Neural crest cell (in vitro differentiated cells): ENCODE results near the gene PTGES3L. TPM values are rescaled to one million over a fixed set of nuclear protein-coding genes. Genes with fewer than 3 reads are reported as not detected.

Source experiments
- DNase-seq: peaks from one replicate; pipeline ENCODE4 v3.0.0; 2021; ENCODE audit warnings: low read depth, mixed read lengths, low spot score
- H3K27ac Mint-ChIP-seq: one replicate; pipeline ENCODE4 v1.8.0; 2021; ENCODE audit warnings: mild to moderate bottlenecking, mixed read lengths; ENCODE audit not compliant: unreplicated experiment
- H3K27me3 Mint-ChIP-seq: 2 replicates; pipeline ENCODE4 v1.8.0; 2021; ENCODE audit warnings: low read depth, mild to moderate bottlenecking, mixed read lengths
- H3K36me3 Mint-ChIP-seq: 2 replicates; pipeline ENCODE4 v1.8.0; 2021; ENCODE audit warnings: low read depth, mild to moderate bottlenecking, mixed read lengths
- H3K4me1 Mint-ChIP-seq: 2 replicates; pipeline ENCODE4 v1.8.0; 2021; ENCODE audit warnings: mixed read lengths
- H3K4me3 Mint-ChIP-seq: one replicate; pipeline ENCODE4 v1.8.0; 2021; ENCODE audit warnings: mild to moderate bottlenecking, mixed read lengths
- H3K9me3 Mint-ChIP-seq: 2 replicates; pipeline ENCODE4 v1.8.0; 2021; ENCODE audit warnings: mixed read lengths
- total RNA-seq: library from RNA; stranded (reverse); gene quantifications from 2 replicates; pipeline ENCODE4 v1.2.1, GENCODE V29; 2021
- TF ChIP-seq, protein P1 (sequence below): fragments of 200-600 bp; sonication (generic); conservative IDR thresholded peaks from 2 replicates; pipeline ENCODE4 v1.5.0; 2021; ENCODE audit warnings: antibody characterized with exemption, mild to moderate bottlenecking

The PTGES3L gene
- total RNA-seq, 1 donor from 2014 or later: 3.5 TPM

DNA sequence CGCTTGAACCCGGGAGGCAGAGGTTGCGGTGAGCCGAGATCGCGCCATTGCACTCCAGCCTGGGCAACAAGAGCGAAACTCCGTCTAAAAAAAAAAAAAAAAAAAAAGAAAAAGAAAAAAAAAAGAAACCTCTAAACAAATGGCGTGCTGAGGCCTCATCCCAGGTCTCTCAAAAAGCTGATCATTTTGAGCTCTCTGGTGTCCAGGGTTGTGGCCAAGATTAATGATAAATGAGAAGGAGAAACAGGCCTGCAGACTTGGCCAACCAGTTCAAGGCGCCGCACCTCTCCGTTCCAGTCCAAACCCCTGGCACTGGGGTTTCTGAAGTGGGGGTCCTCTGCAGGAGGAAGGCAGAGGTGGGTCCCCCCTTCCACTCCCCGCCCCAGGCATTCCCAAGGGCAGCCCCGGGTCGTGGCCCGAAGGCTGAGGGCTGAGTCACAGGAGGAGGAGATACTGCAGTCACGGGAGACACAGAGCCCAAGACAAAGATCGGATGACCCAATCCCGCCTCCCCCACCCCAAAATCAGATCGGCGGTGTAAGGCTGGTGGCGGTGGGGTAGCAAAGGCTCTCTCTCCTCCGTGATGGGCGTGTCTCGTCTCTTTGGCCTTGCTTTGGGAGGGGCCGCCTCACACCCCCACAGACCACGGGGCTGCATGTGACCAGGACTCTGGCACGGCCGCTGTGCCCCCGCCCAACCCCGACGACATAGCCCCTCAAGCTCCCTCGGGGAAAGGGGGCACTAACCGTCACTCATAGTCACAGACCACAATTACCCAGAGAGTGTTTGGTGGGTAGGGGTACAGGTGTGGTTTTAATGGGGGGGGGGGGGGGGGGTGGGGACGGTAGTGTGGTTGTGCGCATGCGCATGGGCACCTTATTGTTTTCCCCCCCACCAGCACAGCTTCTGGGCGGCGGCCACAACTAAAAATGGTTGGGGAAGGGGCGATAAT, 41.2 kb upstream of the PTGES3L start:
- no peak for DNase-seq

DNA sequence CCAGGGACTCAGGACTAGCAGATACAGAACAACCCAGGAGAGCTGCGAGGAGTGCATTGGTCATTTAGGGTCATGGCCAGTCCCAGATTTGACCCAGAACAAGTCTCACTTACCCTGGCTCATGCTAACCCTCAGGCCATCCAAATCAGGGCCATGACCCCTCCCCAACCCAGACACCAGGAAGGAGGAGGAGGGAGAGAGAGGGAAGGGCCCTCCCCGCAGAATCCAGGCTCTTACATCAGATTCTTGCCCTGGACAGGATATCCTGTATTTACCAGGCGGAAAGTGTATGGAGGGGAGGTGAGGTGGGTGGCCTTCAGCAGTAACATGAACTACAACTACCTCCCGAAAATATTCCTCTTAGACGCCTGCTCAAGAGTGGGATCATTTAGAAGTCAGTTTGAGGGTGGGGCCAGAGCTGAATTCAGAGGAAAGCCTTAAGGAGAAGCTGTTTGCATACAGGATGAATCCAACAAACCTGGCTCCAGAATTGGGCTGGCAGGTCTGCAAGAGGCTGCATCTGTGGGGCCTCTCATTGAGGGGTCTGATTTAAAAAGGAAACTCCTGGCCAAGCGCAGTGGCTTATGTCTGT, 40.2 kb upstream of the PTGES3L start:
- H3K36me3 Mint-ChIP-seq: peaks cover 2% of the 10 kb centered on the region
- H3K4me3 Mint-ChIP-seq: peak overlapping the region; percentile 91
- DNase-seq: no peak

More for the DNA sequence above, 41.2 kb upstream of the PTGES3L start:
- no peaks in the 10 kb centered on the region for H3K9me3 Mint-ChIP-seq
- H3K27ac Mint-ChIP-seq: peak overlapping the region; percentile 78
- peaks cover 47% of the 10 kb centered on the region for H3K4me1 Mint-ChIP-seq
- H3K36me3 Mint-ChIP-seq: peaks cover 2% of the 10 kb centered on the region
- peaks cover 3% of the 10 kb centered on the region for H3K27me3 Mint-ChIP-seq
- TF ChIP-seq, protein P1, sequence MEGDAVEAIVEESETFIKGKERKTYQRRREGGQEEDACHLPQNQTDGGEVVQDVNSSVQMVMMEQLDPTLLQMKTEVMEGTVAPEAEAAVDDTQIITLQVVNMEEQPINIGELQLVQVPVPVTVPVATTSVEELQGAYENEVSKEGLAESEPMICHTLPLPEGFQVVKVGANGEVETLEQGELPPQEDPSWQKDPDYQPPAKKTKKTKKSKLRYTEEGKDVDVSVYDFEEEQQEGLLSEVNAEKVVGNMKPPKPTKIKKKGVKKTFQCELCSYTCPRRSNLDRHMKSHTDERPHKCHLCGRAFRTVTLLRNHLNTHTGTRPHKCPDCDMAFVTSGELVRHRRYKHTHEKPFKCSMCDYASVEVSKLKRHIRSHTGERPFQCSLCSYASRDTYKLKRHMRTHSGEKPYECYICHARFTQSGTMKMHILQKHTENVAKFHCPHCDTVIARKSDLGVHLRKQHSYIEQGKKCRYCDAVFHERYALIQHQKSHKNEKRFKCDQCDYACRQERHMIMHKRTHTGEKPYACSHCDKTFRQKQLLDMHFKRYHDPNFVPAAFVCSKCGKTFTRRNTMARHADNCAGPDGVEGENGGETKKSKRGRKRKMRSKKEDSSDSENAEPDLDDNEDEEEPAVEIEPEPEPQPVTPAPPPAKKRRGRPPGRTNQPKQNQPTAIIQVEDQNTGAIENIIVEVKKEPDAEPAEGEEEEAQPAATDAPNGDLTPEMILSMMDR: no peak
- H3K4me3 Mint-ChIP-seq: peak overlapping the region; percentile 91

DNA sequence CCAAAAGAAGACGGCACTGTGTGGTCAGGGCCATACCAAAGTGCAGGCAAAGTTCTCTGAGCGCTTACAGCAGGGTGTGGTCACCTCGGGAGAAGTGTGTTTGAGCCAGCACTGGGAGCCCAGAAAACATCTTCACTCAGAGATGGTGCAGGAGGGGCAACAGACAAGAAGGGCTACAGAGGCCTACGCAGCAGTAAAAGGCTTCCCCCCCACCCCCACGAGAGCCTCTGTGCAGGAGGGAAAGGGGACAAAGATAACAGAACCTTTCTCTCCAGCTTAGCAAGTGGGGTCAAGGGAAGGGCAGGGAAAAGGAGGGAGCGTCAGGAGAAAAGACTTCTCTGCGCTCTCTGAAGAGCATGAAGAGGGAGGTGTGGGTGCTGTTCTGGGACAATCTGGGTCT, 39.5 kb upstream of the PTGES3L start:
- no peaks in the 10 kb centered on the region for H3K9me3 Mint-ChIP-seq
- no peak overlapping the region for H3K27ac Mint-ChIP-seq
- H3K4me3 Mint-ChIP-seq: peak overlapping the region; percentile 91
- H3K36me3 Mint-ChIP-seq: peaks cover 2% of the 10 kb centered on the region
- no peak for DNase-seq
- H3K4me1 Mint-ChIP-seq: peaks cover 56% of the 10 kb centered on the region
- TF ChIP-seq, protein P1: no peak
- H3K27me3 Mint-ChIP-seq: peaks cover 2% of the 10 kb centered on the region

More for the DNA sequence above, 40.2 kb upstream of the PTGES3L start:
- Mint-ChIP-seq H3K27ac (no peak overlapping the region), H3K27me3 (peaks cover 3% of the 10 kb centered on the region), H3K4me1 (peaks cover 56% of the 10 kb centered on the region), H3K9me3 (no peaks in the 10 kb centered on the region)
- TF ChIP-seq, protein P1: no peak

DNA sequence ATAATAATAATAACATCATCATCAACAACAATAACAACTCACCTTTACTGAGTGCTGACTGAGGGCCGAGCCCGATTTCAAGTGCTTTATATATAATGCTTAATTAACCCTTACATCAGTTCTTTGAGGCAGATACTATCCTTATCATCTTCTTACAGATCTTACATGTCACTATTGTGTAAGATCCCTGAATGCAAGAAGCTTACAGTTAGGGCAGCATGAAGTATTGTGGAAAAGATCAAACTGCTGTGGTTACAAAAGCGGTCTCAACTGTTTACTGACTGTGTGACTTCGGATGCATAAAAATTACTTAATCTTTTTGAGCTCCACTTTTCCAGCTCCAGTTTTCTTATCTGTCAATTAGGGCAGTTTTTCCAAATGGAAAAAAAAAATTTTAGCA, 39.1 kb upstream of the PTGES3L start:
- Mint-ChIP-seq H3K36me3 (peaks cover 2% of the 10 kb centered on the region), H3K4me3 (peak overlapping the region; percentile 68), H3K27ac (no peak overlapping the region), H3K27me3 (no peaks in the 10 kb centered on the region), H3K4me1 (peaks cover 52% of the 10 kb centered on the region), H3K9me3 (no peaks in the 10 kb centered on the region)
- no peak for DNase-seq
- TF ChIP-seq, protein P1: no peak

DNA sequence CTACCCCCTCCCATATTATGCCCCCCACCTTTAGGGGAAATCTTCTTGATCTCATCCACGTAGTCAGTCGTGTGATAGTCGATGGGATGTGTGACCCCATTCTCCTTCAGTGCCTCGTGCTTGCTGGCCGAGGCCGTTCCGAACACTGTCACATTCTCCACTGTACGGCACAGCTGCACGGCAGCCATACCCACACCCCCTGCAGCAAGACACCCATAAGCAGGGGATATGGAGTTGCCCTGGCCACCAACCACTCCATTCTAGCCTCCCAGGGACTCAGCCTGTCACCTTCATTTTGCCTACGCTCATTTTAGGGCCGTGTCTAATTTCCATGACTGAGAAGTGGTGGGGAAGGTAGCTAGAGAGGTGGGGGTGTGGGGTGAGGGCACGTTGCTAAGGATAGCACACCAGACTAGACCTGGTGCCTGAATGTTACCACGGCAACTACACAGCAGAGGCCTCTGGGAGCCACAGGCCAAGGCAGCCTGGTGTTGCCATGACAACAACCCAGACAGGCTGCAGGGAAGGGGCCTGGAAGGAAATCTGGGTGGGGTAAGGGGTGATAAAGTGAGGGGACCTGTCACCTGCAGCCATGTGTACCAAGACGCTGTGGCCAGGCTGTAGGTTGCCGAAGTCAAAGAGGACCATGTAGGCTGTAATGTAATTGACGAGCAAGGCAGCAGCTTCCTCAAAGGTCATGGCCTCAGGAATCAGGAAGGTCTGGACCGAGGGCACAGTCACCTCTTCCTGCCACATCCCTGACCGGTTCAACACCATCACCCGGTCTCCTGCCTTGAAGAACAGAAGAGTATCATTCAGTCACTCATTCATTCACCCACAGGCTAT, 38.4 kb upstream of the PTGES3L start:
- Mint-ChIP-seq H3K27me3 (no peaks in the 10 kb centered on the region), H3K4me3 (peak overlapping the region; percentile 68), H3K27ac (peak overlapping the region; percentile 37), H3K4me1 (peaks cover 52% of the 10 kb centered on the region), H3K9me3 (no peaks in the 10 kb centered on the region), H3K36me3 (peaks cover 2% of the 10 kb centered on the region)
- DNase-seq: peak; percentile 40
- TF ChIP-seq, protein P1: no peak
